ENCODE results near the gene THAP4. TPM values are rescaled to one million over a fixed set of nuclear protein-coding genes. Genes with fewer than 3 reads are reported as not detected.

THAP4 gene
- total and polyA plus RNA-seq, 2 experiments from 2014 or later, result 62.9 to 80.4 TPM

DNA sequence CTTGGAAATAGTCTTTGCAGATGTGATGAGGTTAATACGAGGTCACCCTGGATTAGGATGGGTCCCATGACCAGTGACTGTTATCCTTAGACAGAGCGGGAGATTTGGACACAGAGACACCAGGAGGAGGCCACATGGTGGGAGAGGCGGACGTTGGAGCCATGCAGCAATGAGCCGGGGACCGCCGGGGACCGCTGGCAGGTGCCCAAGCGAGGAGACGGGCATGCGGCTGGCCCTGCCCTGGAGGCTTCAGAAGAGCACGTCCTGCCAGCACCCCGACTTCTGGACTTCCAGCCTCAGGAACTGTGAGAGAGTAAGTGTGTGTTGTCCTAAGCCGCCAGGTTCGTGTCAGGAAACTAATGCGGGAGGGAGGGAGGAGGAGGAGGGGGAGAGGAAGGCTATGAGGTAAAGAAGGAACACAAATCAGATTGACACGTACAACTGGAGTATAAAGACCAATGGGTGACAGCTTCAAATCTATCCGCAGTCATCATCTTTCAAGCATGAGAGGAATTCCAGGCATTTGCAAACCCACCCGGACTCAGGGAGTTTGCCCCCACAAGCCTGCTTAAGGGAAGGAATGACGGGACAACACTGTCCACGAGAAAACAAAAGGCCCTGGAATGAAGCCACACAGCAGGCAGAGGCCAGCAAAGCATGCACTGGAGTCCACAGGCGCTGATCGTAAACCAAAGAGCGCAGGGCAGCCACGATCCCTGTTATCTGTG lies 90.0 kb downstream of the THAP4 start:
- H3K4me3 Mint-ChIP-seq, result no peak overlapping the region
- H3K27me3 ChIP-seq (ENCODE audit: insufficient read depth), result peaks cover 27% of the 10 kb centered on the region
- H3K79me2 ChIP-seq (replicated peaks; ENCODE audit: insufficient read depth), result no peaks in the 10 kb centered on the region
- 0 out of 2 replicates have a peak overlapping the region, but pooled peaks have one; percentile 49 for H2AFZ ChIP-seq
- no peak overlapping the region; the same call in 1 of the 2 replicates for H3K4me3 ChIP-seq
- ATAC-seq (peak; percentile 49), DNase-seq (ENCODE audit: low spot score) (peak; percentile 57)
- no peaks in the 10 kb centered on the region for H4K20me1 ChIP-seq (replicated peaks; ENCODE audit: insufficient read depth)
- no peaks in the 10 kb centered on the region for H3K9me2 ChIP-seq (ENCODE audit: insufficient read depth)
- H3K4me1 ChIP-seq (ENCODE audit: insufficient read depth), result peaks cover 5% of the 10 kb centered on the region; the same call in 1 of the 2 replicates
- H3F3A ChIP-seq (replicated peaks; ENCODE audit: low read depth), result no peaks in the 10 kb centered on the region; the same call in 1 of the 2 replicates
- no peaks in the 10 kb centered on the region for H3K9me3 Mint-ChIP-seq
- no peak overlapping the region for H3K4me2 ChIP-seq
- H3K36me3 Mint-ChIP-seq (ENCODE audit: low read depth), result no peaks in the 10 kb centered on the region
- TF ChIP-seq, protein P1, sequence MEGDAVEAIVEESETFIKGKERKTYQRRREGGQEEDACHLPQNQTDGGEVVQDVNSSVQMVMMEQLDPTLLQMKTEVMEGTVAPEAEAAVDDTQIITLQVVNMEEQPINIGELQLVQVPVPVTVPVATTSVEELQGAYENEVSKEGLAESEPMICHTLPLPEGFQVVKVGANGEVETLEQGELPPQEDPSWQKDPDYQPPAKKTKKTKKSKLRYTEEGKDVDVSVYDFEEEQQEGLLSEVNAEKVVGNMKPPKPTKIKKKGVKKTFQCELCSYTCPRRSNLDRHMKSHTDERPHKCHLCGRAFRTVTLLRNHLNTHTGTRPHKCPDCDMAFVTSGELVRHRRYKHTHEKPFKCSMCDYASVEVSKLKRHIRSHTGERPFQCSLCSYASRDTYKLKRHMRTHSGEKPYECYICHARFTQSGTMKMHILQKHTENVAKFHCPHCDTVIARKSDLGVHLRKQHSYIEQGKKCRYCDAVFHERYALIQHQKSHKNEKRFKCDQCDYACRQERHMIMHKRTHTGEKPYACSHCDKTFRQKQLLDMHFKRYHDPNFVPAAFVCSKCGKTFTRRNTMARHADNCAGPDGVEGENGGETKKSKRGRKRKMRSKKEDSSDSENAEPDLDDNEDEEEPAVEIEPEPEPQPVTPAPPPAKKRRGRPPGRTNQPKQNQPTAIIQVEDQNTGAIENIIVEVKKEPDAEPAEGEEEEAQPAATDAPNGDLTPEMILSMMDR (conservative IDR thresholded peaks at IDR 0.05; ENCODE audit: low read depth in 2 of 2), result no peak
- TF ChIP-seq, protein P2, sequence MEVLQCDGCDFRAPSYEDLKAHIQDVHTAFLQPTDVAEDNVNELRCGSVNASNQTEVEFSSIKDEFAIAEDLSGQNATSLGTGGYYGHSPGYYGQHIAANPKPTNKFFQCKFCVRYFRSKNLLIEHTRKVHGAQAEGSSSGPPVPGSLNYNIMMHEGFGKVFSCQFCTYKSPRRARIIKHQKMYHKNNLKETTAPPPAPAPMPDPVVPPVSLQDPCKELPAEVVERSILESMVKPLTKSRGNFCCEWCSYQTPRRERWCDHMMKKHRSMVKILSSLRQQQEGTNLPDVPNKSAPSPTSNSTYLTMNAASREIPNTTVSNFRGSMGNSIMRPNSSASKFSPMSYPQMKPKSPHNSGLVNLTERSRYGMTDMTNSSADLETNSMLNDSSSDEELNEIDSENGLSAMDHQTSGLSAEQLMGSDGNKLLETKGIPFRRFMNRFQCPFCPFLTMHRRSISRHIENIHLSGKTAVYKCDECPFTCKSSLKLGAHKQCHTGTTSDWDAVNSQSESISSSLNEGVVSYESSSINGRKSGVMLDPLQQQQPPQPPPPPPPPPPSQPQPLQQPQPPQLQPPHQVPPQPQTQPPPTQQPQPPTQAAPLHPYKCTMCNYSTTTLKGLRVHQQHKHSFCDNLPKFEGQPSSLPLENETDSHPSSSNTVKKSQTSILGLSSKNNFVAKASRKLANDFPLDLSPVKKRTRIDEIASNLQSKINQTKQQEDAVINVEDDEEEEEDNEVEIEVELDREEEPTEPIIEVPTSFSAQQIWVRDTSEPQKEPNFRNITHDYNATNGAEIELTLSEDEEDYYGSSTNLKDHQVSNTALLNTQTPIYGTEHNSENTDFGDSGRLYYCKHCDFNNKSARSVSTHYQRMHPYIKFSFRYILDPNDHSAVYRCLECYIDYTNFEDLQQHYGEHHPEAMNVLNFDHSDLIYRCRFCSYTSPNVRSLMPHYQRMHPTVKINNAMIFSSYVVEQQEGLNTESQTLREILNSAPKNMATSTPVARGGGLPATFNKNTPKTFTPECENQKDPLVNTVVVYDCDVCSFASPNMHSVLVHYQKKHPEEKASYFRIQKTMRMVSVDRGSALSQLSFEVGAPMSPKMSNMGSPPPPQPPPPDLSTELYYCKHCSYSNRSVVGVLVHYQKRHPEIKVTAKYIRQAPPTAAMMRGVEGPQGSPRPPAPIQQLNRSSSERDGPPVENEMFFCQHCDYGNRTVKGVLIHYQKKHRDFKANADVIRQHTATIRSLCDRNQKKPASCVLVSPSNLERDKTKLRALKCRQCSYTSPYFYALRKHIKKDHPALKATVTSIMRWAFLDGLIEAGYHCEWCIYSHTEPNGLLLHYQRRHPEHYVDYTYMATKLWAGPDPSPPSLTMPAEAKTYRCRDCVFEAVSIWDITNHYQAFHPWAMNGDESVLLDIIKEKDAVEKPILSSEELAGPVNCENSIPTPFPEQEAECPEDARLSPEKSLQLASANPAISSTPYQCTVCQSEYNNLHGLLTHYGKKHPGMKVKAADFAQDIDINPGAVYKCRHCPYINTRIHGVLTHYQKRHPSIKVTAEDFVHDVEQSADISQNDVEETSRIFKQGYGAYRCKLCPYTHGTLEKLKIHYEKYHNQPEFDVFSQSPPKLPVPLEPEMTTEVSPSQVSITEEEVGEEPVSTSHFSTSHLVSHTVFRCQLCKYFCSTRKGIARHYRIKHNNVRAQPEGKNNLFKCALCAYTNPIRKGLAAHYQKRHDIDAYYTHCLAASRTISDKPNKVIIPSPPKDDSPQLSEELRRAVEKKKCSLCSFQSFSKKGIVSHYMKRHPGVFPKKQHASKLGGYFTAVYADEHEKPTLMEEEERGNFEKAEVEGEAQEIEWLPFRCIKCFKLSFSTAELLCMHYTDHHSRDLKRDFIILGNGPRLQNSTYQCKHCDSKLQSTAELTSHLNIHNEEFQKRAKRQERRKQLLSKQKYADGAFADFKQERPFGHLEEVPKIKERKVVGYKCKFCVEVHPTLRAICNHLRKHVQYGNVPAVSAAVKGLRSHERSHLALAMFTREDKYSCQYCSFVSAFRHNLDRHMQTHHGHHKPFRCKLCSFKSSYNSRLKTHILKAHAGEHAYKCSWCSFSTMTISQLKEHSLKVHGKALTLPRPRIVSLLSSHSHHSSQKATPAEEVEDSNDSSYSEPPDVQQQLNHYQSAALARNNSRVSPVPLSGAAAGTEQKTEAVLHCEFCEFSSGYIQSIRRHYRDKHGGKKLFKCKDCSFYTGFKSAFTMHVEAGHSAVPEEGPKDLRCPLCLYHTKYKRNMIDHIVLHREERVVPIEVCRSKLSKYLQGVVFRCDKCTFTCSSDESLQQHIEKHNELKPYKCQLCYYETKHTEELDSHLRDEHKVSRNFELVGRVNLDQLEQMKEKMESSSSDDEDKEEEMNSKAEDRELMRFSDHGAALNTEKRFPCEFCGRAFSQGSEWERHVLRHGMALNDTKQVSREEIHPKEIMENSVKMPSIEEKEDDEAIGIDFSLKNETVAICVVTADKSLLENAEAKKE (CRISPR knock-in tag; IDR thresholded peaks at IDR 0.05), result no peak
- TF ChIP-seq, protein P3, sequence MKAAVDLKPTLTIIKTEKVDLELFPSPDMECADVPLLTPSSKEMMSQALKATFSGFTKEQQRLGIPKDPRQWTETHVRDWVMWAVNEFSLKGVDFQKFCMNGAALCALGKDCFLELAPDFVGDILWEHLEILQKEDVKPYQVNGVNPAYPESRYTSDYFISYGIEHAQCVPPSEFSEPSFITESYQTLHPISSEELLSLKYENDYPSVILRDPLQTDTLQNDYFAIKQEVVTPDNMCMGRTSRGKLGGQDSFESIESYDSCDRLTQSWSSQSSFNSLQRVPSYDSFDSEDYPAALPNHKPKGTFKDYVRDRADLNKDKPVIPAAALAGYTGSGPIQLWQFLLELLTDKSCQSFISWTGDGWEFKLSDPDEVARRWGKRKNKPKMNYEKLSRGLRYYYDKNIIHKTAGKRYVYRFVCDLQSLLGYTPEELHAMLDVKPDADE (IDR thresholded peaks at IDR 0.05), result no peak
- TF ChIP-seq EZH2 (IDR thresholded peaks at IDR 0.05; ENCODE audit: low read depth, unreplicated experiment) (no peak), ZNF331 (CRISPR knock-in tag; IDR thresholded peaks at IDR 0.05; ENCODE audit: low read depth) (no peak)
- H3K27me3 Mint-ChIP-seq (ENCODE audit: insufficient read depth, low read depth, poor library complexity), result peaks cover 21% of the 10 kb centered on the region
- 0 out of 2 replicates have a peak overlapping the region, but pooled peaks have one; percentile 3 for H3K27ac ChIP-seq (ENCODE audit: low read depth)
- H3K27ac Mint-ChIP-seq, result no peak overlapping the region
- no peaks in the 10 kb centered on the region for H3K36me3 ChIP-seq (ENCODE audit: insufficient read depth)
- peaks cover 11% of the 10 kb centered on the region for H3K4me1 Mint-ChIP-seq
